Glomerular visceral epithelial cell (primary cell): ENCODE measurements around the gene ANG.

Experiments
- DNase-seq: peaks from one replicate; pipeline ENCODE4 v3.0.0-alpha.2; 2016; ENCODE audit errors: extremely low spot score

ANG gene

GRCh38 chr14:20676072-20676471 lies 12.5 kb upstream of the ANG start:
- DNase-seq: no peak

GRCh38 chr14:20679907-20680306 lies 8.7 kb upstream of the ANG start:
- peak; percentile 50 for DNase-seq

- DNase-seq: no peak
Measured at GRCh38 chr14:20680363-20680762, 8.2 kb upstream of the ANG start.

- no peak for DNase-seq
Measured at GRCh38 chr14:20680843-20681347, 7.7 kb upstream of the ANG start.

- DNase-seq: peak; percentile 91
Measured at GRCh38 chr14:20681348-20682126, 7.0 kb upstream of the ANG start.

- DNase-seq: no peak
Measured at GRCh38 chr14:20682127-20682434, 6.5 kb upstream of the ANG start.

- DNase-seq: peak; percentile 93
Measured at GRCh38 chr14:20682435-20683124, 6.0 kb upstream of the ANG start.

GRCh38 chr14:20683125-20683890 lies 5.3 kb upstream of the ANG start:
- DNase-seq: peak; percentile 93

GRCh38 chr14:20683891-20684661 lies 4.5 kb upstream of the ANG start, which contains the start of gene RNASE4:
TSS of gene RNASE4 (plus strand) at chr14:20684560. CDS start at chr14:20699372, 14,812 bp downstream.
- DNase-seq: peak; percentile 84

- DNase-seq: peak; percentile 68
Measured at GRCh38 chr14:20684662-20685456, 3.7 kb upstream of the ANG start.

GRCh38 chr14:20686386-20687143 lies 2.0 kb upstream of the ANG start:
- no peak for DNase-seq

- no peak for DNase-seq
Measured at GRCh38 chr14:20687362-20688166, 1.0 kb upstream of the ANG start.

GRCh38 chr14:20690848-20691640 lies 2.5 kb downstream of the ANG start:
- DNase-seq: peak; percentile 71

GRCh38 chr14:20692116-20692751 lies 3.7 kb downstream of the ANG start:
- DNase-seq: peak; percentile 54

GRCh38 chr14:20696764-20697163 lies 8.2 kb downstream of the ANG start:
- DNase-seq: no peak

GRCh38 chr14:20697273-20698017 lies 8.9 kb downstream of the ANG start:
- DNase-seq: peak; percentile 58

GRCh38 chr14:20698018-20698329 lies 9.4 kb downstream of the ANG start:
- no peak for DNase-seq
